ENCODE measurements around the gene BICRA. TPM values are rescaled to one million over a fixed set of nuclear protein-coding genes. Genes with fewer than 3 reads are reported as not detected.

BICRA gene
- total RNA-seq, 1 donor = 3.0 TPM

GRCh38 chr19:47696635-47697034, 87.7 kb downstream of the BICRA start:
- DNase-seq (ENCODE audit: low read depth) = no peak
- TF ChIP-seq CTCF (IDR thresholded peaks at IDR 0.05; ENCODE audit: insufficient read depth, low read depth, low read length) = no peak
- H3K4me3 ChIP-seq (ENCODE audit: low read depth, low read length) = no peak overlapping the region

- H3K4me3 ChIP-seq (ENCODE audit: low read depth, low read length) = no peak overlapping the region
- peak; percentile 84 for DNase-seq (ENCODE audit: low read depth)
- peak; percentile 100 for TF ChIP-seq CTCF (IDR thresholded peaks at IDR 0.05; ENCODE audit: insufficient read depth, low read depth, low read length)
Observed at GRCh38 chr19:47697863-47698609, 89.1 kb downstream of the BICRA start.

GRCh38 chr19:47698631-47699359, 89.9 kb downstream of the BICRA start:
- DNase-seq (ENCODE audit: low read depth) = no peak
- no peak for TF ChIP-seq CTCF (IDR thresholded peaks at IDR 0.05; ENCODE audit: insufficient read depth, low read depth, low read length)
- no peak overlapping the region for H3K4me3 ChIP-seq (ENCODE audit: low read depth, low read length)

GRCh38 chr19:47699360-47699917, 90.5 kb downstream of the BICRA start:
- no peak overlapping the region for H3K4me3 ChIP-seq (ENCODE audit: low read depth, low read length)
- peak; percentile 36 for DNase-seq (ENCODE audit: low read depth)
- TF ChIP-seq CTCF (IDR thresholded peaks at IDR 0.05; ENCODE audit: insufficient read depth, low read depth, low read length) = peak; percentile 84

GRCh38 chr19:47700934-47701716, 92.2 kb downstream of the BICRA start:
- H3K4me3 ChIP-seq (ENCODE audit: low read depth, low read length) = no peak overlapping the region
- DNase-seq (ENCODE audit: low read depth) = no peak
- TF ChIP-seq CTCF (IDR thresholded peaks at IDR 0.05; ENCODE audit: insufficient read depth, low read depth, low read length) = no peak

- no peak for TF ChIP-seq CTCF (IDR thresholded peaks at IDR 0.05; ENCODE audit: insufficient read depth, low read depth, low read length)
- no peak for DNase-seq (ENCODE audit: low read depth)
- H3K4me3 ChIP-seq (ENCODE audit: low read depth, low read length) = no peak overlapping the region
Observed at GRCh38 chr19:47701717-47702552, 93.0 kb downstream of the BICRA start.

Measured in fibroblast of villous mesenchyme (primary cell).